Activated T-cell treated with anti-CD3 and anti-CD28 coated beads, Interleukin-2, amount 50 U/mL, for 1 hour (primary cell): ENCODE measurements around the gene NDUFV3.
"Not testable (repeated sequence)": the region's sequence is repeated elsewhere in the genome, so short reads cannot be mapped to it uniquely, and the experiment has no call there.

Experiments used
- DNase-seq: peaks from one replicate; pipeline ENCODE4 v3.0.0-alpha.2; 2020

NDUFV3 gene

GRCh38 chr21:42892931-42893755 is at the start of gene NDUFV3:
NDUFV3 (plus strand) TSS chr21:42893309; CDS start chr21:42893334, 25 bp downstream.
- peak; percentile 100 for DNase-seq

GRCh38 chr21:42844411-42845113 is 48.5 kb upstream of the NDUFV3 start:
- peak; percentile 13 for DNase-seq

GRCh38 chr21:42845296-42845965 is 47.7 kb upstream of the NDUFV3 start:
- DNase-seq = no peak

GRCh38 chr21:42846221-42846620 is 46.9 kb upstream of the NDUFV3 start:
- DNase-seq = no peak

GRCh38 chr21:42847051-42847707 is 45.9 kb upstream of the NDUFV3 start:
- no peak for DNase-seq

- no peak for DNase-seq
Observed at GRCh38 chr21:42847726-42848125, 45.4 kb upstream of the NDUFV3 start.

- DNase-seq = not testable (repeated sequence)
Observed at GRCh38 chr21:42848144-42848931, 44.8 kb upstream of the NDUFV3 start.

GRCh38 chr21:42848932-42849758 is 44.0 kb upstream of the NDUFV3 start:
- DNase-seq = no peak

GRCh38 chr21:42849759-42850412 is 43.2 kb upstream of the NDUFV3 start:
- DNase-seq = no peak

GRCh38 chr21:42850463-42850862 is 42.6 kb upstream of the NDUFV3 start:
- DNase-seq = no peak

GRCh38 chr21:42850866-42851391 is 42.2 kb upstream of the NDUFV3 start:
- peak; percentile 49 for DNase-seq

- no peak for DNase-seq
Observed at GRCh38 chr21:42851812-42852665, 41.1 kb upstream of the NDUFV3 start.

- DNase-seq = no peak
Observed at GRCh38 chr21:42852925-42853570, 40.1 kb upstream of the NDUFV3 start.

- DNase-seq = no peak
Observed at GRCh38 chr21:42853621-42854020, 39.5 kb upstream of the NDUFV3 start.

- no peak for DNase-seq
Observed at GRCh38 chr21:42854246-42855010, 38.7 kb upstream of the NDUFV3 start.

GRCh38 chr21:42855171-42855936 is 37.8 kb upstream of the NDUFV3 start:
- no peak for DNase-seq

GRCh38 chr21:42855937-42856335 is 37.2 kb upstream of the NDUFV3 start:
- no peak for DNase-seq
